Fibroblast of the conjunctiva (primary cell): ENCODE measurements around the gene NSG1.
"Not testable (repeated sequence)": the region's sequence is repeated elsewhere in the genome, so short reads cannot be mapped to it uniquely, and the experiment has no call there.

Experiments
- DNase-seq: peaks from one replicate; pipeline ENCODE4 v3.0.0-alpha.2; 2010; ENCODE audit warnings: low read depth

The NSG1 gene, protein sequence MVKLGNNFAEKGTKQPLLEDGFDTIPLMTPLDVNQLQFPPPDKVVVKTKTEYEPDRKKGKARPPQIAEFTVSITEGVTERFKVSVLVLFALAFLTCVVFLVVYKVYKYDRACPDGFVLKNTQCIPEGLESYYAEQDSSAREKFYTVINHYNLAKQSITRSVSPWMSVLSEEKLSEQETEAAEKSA

DNA sequence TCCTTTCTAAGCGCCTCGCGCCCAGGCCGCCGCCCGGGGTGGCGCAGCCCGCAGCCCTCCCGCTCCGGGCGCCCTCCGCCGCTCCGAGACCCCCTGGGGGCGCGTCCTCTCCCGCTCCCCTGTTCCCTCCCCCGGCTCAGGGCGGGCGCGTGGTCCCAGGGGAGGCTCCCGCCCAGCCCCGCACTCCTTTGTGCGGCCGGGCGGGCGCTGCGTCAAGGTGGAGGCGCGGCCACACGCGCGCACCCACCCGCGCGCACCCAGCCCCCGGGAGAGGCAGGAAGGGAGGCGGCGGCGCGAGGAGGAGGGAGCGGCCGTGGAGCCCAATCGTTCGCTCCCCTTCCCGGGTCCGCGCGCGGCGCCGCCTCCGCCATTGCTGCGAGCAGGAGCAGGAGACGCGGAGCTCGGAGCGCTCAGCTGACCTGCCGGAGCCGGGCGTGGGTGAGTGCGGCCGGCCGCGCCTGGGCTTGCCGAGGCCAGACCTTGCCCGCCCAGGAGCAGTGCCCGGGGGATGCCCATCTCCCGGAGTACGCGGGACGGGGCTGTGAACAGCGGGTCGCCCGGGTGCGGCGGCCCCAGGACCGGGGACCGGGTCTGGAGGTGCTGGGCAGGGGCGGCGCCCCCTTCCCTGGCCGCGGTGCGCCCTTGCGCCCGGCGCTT lies at the start of gene NSG1:
TSS of gene NSG1 (plus strand) at position 367 of the 657 bp plus-strand sequence. CDS start 528 bp downstream, outside the sequence.
- no peak for DNase-seq

DNA sequence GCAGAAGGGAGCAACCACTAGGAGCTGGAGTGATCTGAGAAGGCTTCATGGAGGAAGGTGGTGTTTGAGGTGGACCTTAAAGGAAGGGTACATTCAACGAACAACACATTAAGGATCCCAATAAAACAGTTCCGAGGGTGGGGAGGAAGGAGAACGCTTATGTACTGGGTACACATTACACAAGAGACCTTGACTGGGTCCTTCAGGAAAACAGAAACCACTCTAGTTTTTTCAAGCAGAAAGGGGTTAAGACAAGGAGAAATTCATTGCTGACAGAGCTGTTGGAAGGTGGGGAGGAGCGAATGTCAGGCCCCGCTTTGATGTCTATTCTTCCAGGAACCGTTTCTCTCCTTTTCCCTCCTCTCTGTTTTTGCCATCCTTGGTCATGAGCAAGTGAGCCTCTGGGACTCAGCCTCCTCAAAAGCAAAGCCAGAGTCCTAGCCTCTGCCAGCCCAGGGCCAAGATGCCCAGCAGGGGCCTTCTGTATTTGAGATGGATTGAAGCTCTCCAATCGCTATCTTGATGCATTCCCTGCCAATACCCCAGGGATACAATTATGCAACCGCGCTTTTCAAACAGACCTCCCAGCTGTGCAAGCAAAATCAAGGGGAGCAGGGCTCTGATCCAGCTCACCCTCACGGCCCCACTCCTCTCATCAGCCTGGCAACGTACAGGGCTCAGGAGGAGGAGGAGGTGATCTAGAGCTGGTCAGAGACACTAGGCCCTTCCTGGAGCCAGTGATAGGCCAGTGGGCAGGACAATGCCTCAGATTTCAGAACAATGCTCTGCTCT lies 48.5 kb upstream of the NSG1 start:
- DNase-seq, result no peak

DNA sequence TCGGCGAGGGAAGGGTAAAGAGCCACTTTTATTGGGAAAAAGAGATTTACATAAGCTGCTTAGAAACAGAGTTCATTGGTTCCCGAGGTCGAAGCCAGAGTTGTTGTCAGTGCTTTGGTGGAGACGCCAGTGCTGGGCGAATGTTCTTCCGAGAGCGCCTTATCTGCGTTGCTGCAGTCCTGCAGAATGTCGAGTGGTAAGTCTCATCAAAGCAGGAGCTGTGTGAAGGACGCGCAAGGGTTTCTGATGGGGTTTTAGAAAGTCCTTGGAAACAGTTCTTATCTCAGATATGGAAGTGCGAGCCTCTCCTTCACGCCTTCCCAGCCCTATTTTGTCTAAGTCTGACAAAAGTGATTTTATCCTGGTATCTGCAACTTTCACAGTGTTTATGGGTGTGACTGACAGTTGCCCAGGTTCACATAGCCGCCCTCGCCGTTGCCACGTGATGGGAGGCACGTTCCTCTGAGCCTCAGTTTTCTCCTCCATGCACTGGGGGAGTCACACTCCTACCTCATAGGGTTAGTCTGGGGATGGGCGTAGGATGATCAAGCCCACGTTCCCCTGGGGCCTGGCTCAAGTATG lies 47.3 kb upstream of the NSG1 start:
- no peak for DNase-seq

DNA sequence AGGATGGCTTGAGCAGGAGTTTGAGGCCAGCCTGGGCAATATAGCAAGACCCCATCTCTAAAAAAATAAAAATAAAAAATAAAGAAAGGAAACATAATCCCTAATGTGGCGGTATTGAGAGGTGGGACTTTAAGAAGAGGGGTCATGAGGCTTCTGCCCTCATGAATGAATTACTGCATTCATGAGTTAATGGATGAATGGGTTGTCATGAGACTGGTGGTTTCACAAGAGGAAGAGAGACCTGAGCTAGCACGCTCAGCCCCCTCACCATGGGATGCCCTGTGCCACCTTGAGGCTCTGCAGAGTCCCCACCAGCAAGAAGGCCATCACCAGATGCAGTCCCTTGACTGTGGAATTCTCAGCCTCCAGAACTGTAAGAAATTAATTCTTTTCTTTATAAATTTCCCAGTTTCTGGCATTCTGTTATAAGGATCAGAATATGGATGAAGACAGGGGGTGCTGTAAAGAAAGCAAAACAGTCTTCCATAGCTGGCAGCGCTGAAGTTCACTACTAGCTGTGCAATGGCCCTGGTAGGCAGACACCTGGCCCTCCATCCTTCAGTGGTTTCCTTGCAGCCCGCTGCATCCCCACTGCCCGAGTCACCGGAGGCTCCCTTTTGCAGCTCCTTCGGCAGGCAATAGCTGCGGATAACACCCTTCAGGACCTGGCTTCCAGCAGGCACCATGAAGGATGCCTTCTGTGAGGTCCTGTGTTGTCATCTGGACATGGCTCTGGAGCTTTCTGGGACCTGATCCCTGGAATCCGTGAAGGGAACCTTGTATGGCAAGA lies 44.8 kb upstream of the NSG1 start:
- DNase-seq, result no peak

- no peak for DNase-seq
These were observed 43.9 kb upstream of the NSG1 start for GRCh38 chr4:4343038-4343437.

DNA sequence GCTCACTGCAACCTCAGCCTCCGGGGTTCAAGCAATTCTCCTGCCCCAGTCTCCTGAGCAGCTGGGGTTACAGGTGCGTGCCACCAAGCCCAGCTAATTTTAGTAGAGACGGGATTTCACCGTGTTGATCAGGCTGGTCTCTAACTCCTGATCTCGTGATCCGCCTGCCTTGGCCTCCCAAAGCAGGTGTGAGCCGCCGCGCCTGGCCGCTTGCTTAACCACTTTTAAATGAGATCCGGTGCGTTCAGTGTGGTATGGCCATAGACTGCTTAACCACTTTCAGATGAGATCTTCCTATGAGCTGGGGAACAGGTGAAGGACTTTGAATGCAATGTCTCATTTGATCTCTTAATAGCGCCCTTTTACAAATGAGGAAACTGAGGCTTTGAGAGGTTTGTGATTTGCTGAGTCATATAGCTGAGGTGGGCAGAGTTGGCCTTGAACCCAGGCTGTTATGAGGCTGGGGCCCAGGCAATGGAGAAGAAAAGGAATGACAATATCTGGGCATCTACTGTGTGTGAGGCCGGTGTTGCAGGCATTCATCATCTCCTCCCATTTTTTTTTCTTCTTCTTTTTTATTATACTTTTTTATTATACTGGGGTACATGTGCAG lies 41.9 kb upstream of the NSG1 start:
- no peak for DNase-seq

DNA sequence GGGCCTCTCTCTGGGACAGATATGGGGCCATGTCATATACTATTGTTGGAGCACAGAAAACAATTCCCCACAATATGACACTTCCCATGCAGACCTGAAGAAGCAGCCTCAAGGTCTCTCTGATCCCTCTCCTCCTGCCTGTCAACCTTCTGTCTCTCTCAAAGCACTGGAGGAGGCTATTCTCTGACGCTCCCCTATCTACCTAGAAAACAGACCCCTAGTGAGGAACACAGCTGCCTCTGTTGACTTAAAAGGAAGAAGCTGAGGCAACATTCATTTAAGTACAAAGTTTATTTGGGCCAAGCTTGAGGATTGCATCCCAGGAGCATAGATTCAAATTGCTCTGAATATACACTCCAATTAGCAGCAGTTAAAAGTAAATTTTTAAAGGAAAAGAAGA lies 39.3 kb upstream of the NSG1 start:
- no peak for DNase-seq

DNA sequence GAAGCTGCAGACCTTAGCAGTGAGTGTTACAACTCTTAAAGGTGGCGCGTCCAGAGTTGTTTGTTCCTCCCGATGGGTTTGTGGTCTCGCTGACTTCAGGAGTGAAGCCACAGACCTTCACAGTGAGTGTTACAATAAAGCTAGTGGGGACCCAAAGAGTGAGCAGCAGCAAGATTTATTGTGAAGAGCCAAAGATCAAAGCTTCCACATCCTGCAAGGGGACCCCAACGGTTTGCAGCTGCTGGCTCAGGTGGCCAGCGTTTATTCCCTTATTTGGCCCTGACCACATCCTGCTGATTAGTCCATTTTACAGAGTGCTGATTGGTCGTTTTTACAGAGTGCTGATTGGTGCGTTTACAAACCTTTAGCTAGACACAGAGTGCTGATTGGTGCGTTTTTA lies 38.3 kb upstream of the NSG1 start:
- not testable (repeated sequence) for DNase-seq

DNA sequence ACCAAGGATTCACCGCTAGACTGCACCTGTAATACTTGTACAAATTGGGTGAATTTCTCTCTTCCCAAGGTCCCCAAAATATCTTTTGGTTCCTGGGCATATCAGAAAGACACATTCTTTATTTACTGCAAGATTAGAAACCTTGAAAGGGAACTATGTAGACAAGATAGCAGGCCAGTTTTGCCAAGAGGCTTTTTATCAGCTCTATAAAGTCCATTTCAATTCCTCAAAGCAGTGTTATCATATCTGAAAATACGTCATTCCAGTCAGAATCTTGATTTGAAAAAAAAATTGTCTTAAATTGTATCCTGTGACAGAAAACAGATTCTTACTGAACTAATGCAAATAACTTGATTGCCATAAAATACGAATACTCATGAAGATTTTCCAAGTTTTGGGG lies 37.0 kb upstream of the NSG1 start:
- no peak for DNase-seq

GRCh38 chr4:4350909-4351308 lies 36.0 kb upstream of the NSG1 start:
- no peak for DNase-seq

- DNase-seq, result no peak
These were observed 31.6 kb upstream of the NSG1 start for GRCh38 chr4:4355302-4355701.

- DNase-seq, result no peak
These were observed 30.5 kb upstream of the NSG1 start for GRCh38 chr4:4356106-4357041.

DNA sequence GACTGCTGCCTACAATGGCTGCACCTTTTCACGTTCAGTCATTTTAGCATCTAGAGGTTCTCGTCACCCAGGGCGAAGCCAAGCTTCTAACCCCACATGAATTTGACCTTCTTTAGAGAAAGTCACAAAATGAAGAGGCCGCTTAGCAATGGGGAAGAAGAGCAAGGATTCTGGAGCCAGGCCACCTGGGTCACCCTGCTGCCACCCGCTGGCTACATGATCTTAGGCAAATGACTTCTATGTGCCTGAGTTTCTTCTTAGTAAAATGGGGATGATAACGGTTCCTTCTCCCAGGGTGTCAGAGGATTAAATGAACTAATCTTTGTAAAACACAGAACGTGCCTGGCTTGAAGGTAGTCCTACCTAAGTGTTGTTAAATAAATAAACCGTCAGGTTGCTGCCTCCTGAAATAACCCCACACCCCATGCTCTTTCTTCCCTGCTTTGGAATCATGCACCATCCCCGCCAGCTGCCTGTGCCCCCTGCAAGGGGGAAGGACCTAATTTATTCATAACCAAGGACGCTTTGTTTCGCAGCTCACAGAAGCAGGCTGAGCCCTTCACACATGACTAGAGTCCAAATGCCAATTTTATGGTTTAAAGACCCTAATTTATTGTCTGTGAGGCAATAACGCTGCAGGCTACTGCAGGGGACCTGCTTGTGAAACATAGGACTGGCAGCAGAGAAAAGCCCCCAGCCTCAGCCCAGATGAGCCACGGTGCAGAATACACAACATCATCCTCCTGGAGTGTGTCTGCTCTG lies 28.6 kb upstream of the NSG1 start:
- no peak for DNase-seq

DNA sequence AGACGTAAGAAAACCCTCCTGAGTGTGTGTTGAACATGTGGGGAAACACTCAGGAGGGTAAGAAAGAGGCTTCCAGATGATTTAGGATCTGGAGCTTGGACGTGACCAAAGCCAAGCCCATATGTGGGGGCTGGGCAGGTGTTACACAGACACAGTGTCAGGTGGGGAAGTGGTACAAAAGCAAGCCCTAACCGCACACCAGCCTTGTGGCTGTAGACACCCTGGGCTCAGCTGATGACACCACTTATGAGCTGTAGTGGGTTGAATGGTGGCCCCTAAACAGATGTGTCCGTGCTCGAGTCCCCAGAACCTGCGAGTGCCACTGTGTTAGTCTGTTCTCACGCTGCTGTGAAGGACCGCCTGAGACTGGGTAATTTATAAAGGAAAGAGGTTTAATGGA lies 25.0 kb upstream of the NSG1 start:
- DNase-seq, result no peak

GRCh38 chr4:4362991-4363697 lies 23.8 kb upstream of the NSG1 start:
- DNase-seq, result no peak

- no peak for DNase-seq
These were observed 22.8 kb upstream of the NSG1 start for GRCh38 chr4:4364061-4364460.

DNA sequence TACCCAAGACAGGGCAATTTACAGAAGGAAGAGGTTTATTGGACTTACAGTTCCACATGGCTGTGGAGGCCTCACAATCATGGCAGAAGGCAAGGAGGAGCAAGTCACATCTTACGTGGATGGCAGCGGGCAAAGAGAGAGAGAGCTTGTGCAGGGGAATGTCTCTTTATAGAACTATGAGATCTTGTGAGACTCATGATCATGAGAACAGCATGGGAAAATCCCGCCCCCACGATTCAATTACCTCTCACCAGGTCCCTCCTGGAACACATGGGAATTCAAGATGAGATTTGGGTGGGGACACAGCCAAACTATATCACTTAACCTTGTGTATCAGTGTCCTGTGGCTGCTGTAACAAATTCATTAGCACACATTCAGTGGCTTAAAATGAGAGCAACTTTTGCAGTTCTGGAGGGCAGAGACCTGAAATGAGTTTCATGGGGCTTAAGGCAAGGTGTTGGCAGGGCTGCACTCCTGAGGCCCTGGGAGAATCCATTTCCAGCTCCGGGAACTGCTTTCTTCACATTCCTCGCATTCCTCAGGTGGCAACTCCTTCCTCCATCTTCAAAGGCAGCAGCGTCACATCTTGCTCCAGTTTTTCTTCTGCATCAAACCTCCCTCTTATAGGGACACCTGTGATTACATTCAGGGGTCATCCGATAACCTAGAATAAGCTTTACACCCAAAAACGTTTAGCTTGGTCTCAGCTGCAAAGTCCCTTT lies 22.3 kb upstream of the NSG1 start:
- DNase-seq, result no peak

GRCh38 chr4:4368809-4369580 lies 17.9 kb upstream of the NSG1 start:
- no peak for DNase-seq
